GM12864 (cell line): ENCODE results near the gene HOMER2.
"Not testable (repeated sequence)": the region's sequence is repeated elsewhere in the genome, so short reads cannot be mapped to it uniquely, and the experiment has no call there.

Source experiments
- DNase-seq: peaks from one replicate; pipeline ENCODE4 v3.0.0-alpha.2; 2011; ENCODE audit warnings: low read depth
- H3K4me3 ChIP-seq: 2 replicates; pipeline ENCODE4 v1.5.1; 2011; ENCODE audit warnings: mild to moderate bottlenecking, low read depth, low read length, control low read depth
- CTCF ChIP-seq: IDR thresholded peaks from 2 replicates; pipeline ENCODE4 v1.5.1; 2011; ENCODE audit warnings: low read depth, mild to moderate bottlenecking, moderate library complexity, low read length, control low read depth, inconsistent platforms; ENCODE audit errors: missing control alignments

HOMER2 gene

GRCh38 chr15:82829234-82829633 lies 123.3 kb downstream of the HOMER2 start:
- no peak for DNase-seq
- no peak overlapping the region for H3K4me3 ChIP-seq

GRCh38 chr15:82828075-82828474 lies 124.4 kb downstream of the HOMER2 start:
- DNase-seq: no peak
- TF ChIP-seq CTCF: no peak
- no peak overlapping the region for H3K4me3 ChIP-seq

More at GRCh38 chr15:82829234-82829633, 123.3 kb downstream of the HOMER2 start:
- no peak for TF ChIP-seq CTCF

- H3K4me3 ChIP-seq: no peak overlapping the region
- no peak for TF ChIP-seq CTCF
- DNase-seq: no peak
Measured at GRCh38 chr15:82823049-82823448, 129.5 kb downstream of the HOMER2 start.

- not testable (repeated sequence) for DNase-seq, H3K4me3 ChIP-seq
Measured at GRCh38 chr15:82821851-82822250, 130.7 kb downstream of the HOMER2 start.

- not testable (repeated sequence) for DNase-seq, H3K4me3 ChIP-seq
Measured at GRCh38 chr15:82821396-82821795, 131.1 kb downstream of the HOMER2 start.

- H3K4me3 ChIP-seq: no peak overlapping the region
- DNase-seq: no peak
- TF ChIP-seq CTCF: no peak
Measured at GRCh38 chr15:82820128-82820527, 132.4 kb downstream of the HOMER2 start.

- H3K4me3 ChIP-seq: no peak overlapping the region
- DNase-seq: no peak
- TF ChIP-seq CTCF: no peak
Measured at GRCh38 chr15:82812994-82813393, 139.5 kb downstream of the HOMER2 start.

GRCh38 chr15:82810890-82811426 lies 141.6 kb downstream of the HOMER2 start:
- DNase-seq: no peak

More at GRCh38 chr15:82810890-82811426, 141.6 kb downstream of the HOMER2 start:
- H3K4me3 ChIP-seq: peak overlapping the region; percentile 95
- TF ChIP-seq CTCF: no peak
